ENCODE data around the gene MRE11.

- TF ChIP-seq CTCF (IDR thresholded peaks at IDR 0.05) = no peak
- TF ChIP-seq EZH2 (IDR thresholded peaks at IDR 0.05; ENCODE audit: borderline replicate concordance, insufficient read depth, low read depth, low read length, poor library complexity, severe bottlenecking) = no peak
Observed at GRCh38 chr11:94513091-94513490, 19.4 kb upstream of the MRE11 start.

All from B cell (primary cell).